Measurements from ENCODE around the gene RNF4.

DNA sequence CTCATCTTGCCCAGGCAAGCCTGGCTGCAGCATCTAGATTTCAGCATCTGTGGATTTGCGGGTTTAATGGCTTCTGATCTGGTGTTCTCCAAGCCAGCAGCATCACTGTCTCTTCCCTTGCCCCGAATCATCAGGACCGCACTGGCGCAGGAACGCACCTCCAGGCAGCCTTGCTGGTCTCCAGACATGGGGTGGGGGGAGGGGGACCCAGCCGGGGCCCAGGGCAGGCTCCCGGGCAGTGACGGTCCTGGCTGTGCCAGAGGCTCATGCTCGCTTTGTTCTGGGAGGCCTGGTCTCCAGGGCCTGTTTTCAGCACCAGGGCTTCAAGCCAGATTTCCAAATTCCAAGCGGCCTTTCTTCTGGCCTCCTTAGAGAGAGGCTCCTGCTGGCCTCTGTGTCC, 45.2 kb upstream of the RNF4 start:
- TF ChIP-seq CTCF (IDR thresholded peaks at IDR 0.05) (no peak), POLR2A (IDR thresholded peaks at IDR 0.05) (no peak)
